GM12865 (cell line): ENCODE measurements around the gene RPS6KA2.
A peak's percentile ranks its signal among the peaks of the same experiment; 100 is the strongest.
"Not testable (repeated sequence)": the region's sequence is repeated elsewhere in the genome, so short reads cannot be mapped to it uniquely, and the experiment has no call there.

Experiments
- DNase-seq: peaks from one replicate; pipeline ENCODE4 v3.0.0; 2010; ENCODE audit warnings: low read depth
- H3K4me3 ChIP-seq: 2 replicates; pipeline ENCODE4 v1.5.1; 2011; ENCODE audit warnings: mild to moderate bottlenecking, low read depth, low read length, control low read depth
- TF ChIP-seq, protein P1 (sequence below): IDR thresholded peaks from 2 replicates; pipeline ENCODE4 v1.5.1; 2011; ENCODE audit warnings: low read length, control low read depth, low read depth, inconsistent platforms; ENCODE audit not compliant: insufficient read depth; ENCODE audit errors: missing control alignments

RPS6KA2 gene

DNA sequence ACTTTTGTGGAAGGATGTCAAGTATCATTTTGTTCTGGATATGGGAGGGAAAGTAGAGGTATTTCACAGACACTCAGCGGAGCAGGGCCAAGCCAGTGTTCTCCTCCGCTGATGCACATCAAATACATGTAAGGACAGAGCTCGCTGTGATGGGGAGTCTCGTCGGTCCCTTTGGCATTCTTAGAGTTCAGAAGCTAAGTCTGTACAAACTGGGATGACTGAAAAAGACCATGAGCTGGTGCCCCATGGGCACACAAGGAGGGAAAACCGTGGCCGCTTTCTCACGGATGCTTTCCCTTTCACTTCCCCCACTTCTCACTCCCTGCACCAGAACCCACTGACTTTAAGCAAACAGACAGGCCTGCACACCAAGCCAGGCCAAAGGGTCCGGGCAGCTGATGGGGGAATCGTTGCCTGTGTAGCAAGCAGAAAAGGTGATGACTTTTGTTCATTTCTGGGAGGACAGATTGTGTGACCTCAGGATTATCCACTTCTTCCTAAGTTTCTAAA is 216.6 kb downstream of the RPS6KA2 start:
- DNase-seq, result no peak

DNA sequence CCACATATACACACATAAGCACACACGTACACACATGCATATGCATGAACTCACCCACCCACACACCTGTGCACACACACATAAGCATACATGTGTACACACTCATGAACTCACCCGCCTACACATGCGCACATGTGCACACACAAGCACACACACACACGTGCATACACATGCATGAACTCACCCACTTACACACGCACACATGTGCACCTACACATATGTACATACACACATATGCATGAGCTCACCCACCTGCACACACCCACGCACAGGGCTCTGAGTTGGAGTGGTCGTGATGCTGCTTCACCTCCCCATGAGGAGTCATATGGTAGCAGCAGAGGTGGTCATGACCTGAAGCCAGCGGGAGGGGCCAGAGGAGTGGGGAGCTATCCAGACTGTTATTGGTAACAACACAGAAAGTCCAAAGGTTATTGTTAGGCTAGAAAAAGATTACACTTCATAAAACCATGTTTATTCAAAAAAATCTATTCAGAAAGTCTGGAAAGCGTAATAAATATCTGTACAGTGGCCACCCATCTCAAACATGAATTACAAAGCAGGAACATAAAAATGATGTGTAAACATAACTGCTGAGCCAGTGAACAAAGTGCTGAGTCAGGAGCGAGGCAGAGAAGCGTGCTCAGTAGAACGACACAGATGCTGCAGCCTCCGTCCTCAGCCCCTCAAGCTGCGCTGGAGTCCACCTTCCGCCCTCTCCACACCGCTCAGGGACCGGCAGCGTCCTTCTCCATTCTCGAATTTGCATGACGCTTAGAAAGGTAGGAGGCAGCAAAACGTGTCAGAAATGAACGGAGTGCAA is 217.9 kb downstream of the RPS6KA2 start:
- no peak for DNase-seq
- H3K4me3 ChIP-seq, result no peak overlapping the region
- TF ChIP-seq, protein P1, sequence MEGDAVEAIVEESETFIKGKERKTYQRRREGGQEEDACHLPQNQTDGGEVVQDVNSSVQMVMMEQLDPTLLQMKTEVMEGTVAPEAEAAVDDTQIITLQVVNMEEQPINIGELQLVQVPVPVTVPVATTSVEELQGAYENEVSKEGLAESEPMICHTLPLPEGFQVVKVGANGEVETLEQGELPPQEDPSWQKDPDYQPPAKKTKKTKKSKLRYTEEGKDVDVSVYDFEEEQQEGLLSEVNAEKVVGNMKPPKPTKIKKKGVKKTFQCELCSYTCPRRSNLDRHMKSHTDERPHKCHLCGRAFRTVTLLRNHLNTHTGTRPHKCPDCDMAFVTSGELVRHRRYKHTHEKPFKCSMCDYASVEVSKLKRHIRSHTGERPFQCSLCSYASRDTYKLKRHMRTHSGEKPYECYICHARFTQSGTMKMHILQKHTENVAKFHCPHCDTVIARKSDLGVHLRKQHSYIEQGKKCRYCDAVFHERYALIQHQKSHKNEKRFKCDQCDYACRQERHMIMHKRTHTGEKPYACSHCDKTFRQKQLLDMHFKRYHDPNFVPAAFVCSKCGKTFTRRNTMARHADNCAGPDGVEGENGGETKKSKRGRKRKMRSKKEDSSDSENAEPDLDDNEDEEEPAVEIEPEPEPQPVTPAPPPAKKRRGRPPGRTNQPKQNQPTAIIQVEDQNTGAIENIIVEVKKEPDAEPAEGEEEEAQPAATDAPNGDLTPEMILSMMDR, result no peak

More for the DNA sequence above, 216.6 kb downstream of the RPS6KA2 start:
- TF ChIP-seq, protein P1, result no peak
- H3K4me3 ChIP-seq, result no peak overlapping the region

DNA sequence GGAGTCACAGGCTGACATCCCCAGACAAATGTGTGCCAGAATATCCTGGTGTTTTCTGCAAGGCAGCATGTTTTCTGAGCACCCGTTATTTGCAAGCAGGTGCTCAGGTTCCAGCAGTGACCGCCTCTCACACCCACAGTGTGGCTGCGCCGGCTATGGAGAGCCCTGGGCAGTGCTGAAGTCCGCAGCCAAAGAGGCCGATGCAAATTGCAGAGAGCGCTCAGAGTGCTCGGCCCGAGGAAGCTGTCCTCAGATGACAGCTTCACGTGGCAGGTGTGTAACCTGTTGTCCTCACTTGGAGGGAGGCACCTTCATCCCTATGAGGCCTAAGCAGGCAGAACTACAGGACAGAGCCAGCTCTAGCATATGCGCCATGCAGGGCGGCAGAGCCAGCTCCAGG is 220.9 kb downstream of the RPS6KA2 start:
- no peak for DNase-seq
- TF ChIP-seq, protein P1, result no peak
- no peak overlapping the region for H3K4me3 ChIP-seq

DNA sequence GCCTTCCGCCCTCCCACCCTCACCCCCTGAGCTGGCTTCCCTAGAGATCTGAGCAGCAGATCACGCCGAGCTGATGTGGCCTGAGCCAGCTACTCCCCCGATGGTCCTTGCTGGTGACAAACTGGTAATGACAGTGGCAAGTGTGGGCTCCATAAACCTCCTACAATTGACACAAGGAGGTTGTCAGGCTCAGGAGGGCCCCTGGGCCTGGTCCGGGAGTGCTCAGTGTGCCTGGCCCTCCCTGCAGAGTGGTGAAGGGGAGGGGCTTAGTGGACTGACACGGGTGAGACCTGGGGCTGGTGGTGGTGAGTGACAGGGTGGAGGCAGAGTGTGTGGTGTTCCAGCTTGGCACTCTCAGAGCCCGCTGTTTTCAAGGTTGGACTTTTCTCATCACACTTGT is 221.7 kb downstream of the RPS6KA2 start:
- TF ChIP-seq, protein P1, result no peak
- H3K4me3 ChIP-seq, result no peak overlapping the region
- no peak for DNase-seq

DNA sequence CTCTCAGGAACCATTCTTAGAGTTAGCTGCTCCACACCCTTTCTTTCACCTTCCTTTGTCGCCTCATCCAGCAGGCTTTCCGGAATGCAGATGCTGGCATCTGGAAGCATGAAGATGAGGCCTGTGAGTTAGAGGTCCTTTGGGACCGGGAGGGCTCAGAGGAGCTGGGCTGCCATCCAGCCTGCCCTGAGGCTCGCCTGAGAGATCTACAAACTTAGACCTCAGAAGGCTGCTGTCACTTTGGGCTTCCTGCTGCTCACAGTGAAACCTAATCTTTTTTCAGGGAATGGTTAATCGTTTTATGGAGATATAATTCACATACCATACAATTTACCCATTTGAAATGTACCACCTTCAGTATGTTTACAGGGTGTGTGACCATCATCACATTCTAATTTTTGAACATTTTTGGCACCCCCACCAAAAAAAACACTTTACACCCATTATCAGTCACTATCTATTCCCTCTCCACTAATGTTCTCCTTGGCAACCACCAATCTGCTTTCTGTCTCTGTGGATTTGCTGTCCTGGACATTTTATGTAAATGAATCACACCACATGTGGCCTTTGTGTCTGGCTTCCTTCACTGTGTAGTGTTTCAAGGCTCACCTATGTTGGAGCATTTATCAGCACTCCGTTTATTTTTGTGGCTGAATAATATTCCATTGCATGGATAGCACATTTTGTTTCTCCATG is 224.3 kb downstream of the RPS6KA2 start:
- H3K4me3 ChIP-seq, result no peak overlapping the region
- TF ChIP-seq, protein P1, result no peak
- no peak for DNase-seq

DNA sequence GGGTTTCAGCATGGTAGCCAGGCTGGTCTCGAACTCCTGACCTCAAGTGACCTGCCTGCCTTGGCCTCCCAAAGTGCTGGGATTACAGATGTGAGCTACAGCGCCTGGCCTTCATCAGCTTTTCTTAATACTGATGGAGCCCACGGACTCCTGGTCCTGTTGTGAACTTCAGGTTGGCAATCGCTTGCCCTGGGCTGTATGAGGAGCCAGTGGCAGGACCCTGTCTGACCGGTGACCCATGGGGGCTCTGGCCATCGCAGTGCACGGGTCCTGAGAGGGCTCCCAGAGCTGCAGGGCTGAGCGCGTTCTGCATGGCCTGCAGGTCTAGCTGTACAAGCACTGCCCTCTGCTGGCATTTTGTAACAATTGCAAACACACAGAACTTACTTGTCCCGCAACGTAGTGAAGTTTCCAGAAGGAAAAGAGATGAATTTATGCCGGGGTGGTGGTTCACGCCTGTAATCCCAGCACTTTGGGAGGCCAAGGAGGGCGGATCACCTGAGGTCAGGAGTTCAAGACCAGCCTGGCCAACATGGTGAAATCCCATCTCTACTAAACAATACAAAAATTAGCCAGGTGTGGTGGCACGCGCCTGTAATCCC is 226.3 kb downstream of the RPS6KA2 start:
- not testable (repeated sequence) for H3K4me3 ChIP-seq
- TF ChIP-seq, protein P1, result peak; percentile 77
- DNase-seq, result peak; percentile 85
